Measurements from ENCODE around the gene FXYD7. TPM values are rescaled to one million over a fixed set of nuclear protein-coding genes. Genes with fewer than 3 reads are reported as not detected.

Gene FXYD7
- total RNA-seq, 1 experiment from 2014 or later, result 0.71 TPM

GRCh38 chr19:35107545-35107944 is 35.5 kb upstream of the FXYD7 start:
- Histone ChIP-seq H3K27me3 (ENCODE audit: insufficient read depth, low read length) (no peaks in the 10 kb centered on the region), H4K20me1 (ENCODE audit: insufficient read depth) (no peaks in the 10 kb centered on the region), H3K79me2 (ENCODE audit: insufficient read depth, low read length) (no peaks in the 10 kb centered on the region), H3K9ac (ENCODE audit: low read length) (0 out of 2 replicates have a peak overlapping the region, but pooled peaks have one; percentile 6), H3K4me2 (ENCODE audit: low read length) (peak overlapping the region; percentile 51), H3K4me3 (replicated peaks in 1 of 2; ENCODE audit: low read depth in 1 of 2, low read length in 2 of 2) (peak overlapping the region in 1 of 2 experiments; percentile 5; a peak in 1 of 4 replicates), H3K36me3 (ENCODE audit: control insufficient read depth in 1 of 2, insufficient read depth in 2 of 2, low read length in 2 of 2) (no peaks in the 10 kb centered on the region), H2AFZ (ENCODE audit: low read depth, low read length, poor library complexity, severe bottlenecking) (no peak overlapping the region), H3K27ac (ENCODE audit: low read depth, low read length) (0 out of 2 replicates have a peak overlapping the region, but pooled peaks have one; percentile 15), H3K9me2 (ENCODE audit: insufficient read depth) (no peaks in the 10 kb centered on the region), H3K4me1 (ENCODE audit: control insufficient read depth in 1 of 2, insufficient read depth in 2 of 2, low read length in 2 of 2) (peaks cover 14 to 38% of the 10 kb centered on the region in 2 experiments), H3K9me3 (ENCODE audit: control insufficient read depth in 1 of 2, insufficient read depth in 1 of 2, low read depth in 1 of 2, low read length in 2 of 2) (peaks cover 0 to 11% of the 10 kb centered on the region in 2 experiments; a peak in 1 of 4 replicates)
- POLR2A ChIA-PET, result interaction anchor here (1.0 to 1.2 kb wide), 2 partner anchors 17 to 35 kb away, joined by 3 read pairs; partner anchors contain the start of gene FXYD7
- RAD21 ChIA-PET (ENCODE audit: low non-redundant PET in 1 of 2, low total read pairs in 2 of 2, uncharacterized antibody in 2 of 2, unreplicated experiment in 2 of 2), result no interaction called here
- no TSS peak for BruUV-seq (replicated peaks)
- TF ChIP-seq MAX (IDR thresholded peaks at IDR 0.05) (peak; percentile 32; the same call in 1 of the 2 replicates), TCF7L2 (IDR thresholded peaks at IDR 0.05; ENCODE audit: borderline replicate concordance, extremely low read depth, insufficient read depth, insufficient read length) (no peak), CBX3 (IDR thresholded peaks at IDR 0.05; ENCODE audit: low read depth) (peak; percentile 65; the same call in 1 of the 2 replicates), EZH2 (IDR thresholded peaks at IDR 0.05) (no peak), SP1 (IDR thresholded peaks at IDR 0.05; ENCODE audit: low read depth) (peak; percentile 63), EGR1 (IDR thresholded peaks at IDR 0.05; ENCODE audit: low read depth) (peak; percentile 60; the same call in 1 of the 2 replicates), ATF3 (IDR thresholded peaks at IDR 0.05) (no peak)
- ATAC-seq (peak; percentile 65), DNase-seq (ENCODE audit: low read depth, low spot score) (peak; percentile 78)
- CTCF ChIA-PET, result interaction anchor here (1.4 kb wide), 1 partner anchor 40 kb away, joined by 4 read pairs; no protein-coding TSS in a partner anchor
- intact Hi-C loops (cut with micrococcal nuclease), result no loop called here

- Histone ChIP-seq H3K36me3 (ENCODE audit: control insufficient read depth in 1 of 2, insufficient read depth in 2 of 2, low read length in 2 of 2) (no peaks in the 10 kb centered on the region), H3K4me2 (ENCODE audit: low read length) (peak overlapping the region; percentile 89), H3K4me3 (replicated peaks in 1 of 2; ENCODE audit: low read depth in 1 of 2, low read length in 2 of 2) (no peak overlapping the region), H3K4me1 (ENCODE audit: control insufficient read depth in 1 of 2, insufficient read depth in 2 of 2, low read length in 2 of 2) (peaks cover 14 to 38% of the 10 kb centered on the region in 2 experiments), H3K27ac (ENCODE audit: low read depth, low read length) (peak overlapping the region; percentile 24; the same call in 1 of the 2 replicates), H2AFZ (ENCODE audit: low read depth, low read length, poor library complexity, severe bottlenecking) (no peak overlapping the region), H3K79me2 (ENCODE audit: insufficient read depth, low read length) (no peaks in the 10 kb centered on the region), H3K9me2 (ENCODE audit: insufficient read depth) (no peaks in the 10 kb centered on the region), H3K27me3 (ENCODE audit: insufficient read depth, low read length) (no peaks in the 10 kb centered on the region), H4K20me1 (ENCODE audit: insufficient read depth) (no peaks in the 10 kb centered on the region), H3K9ac (ENCODE audit: low read length) (no peak overlapping the region), H3K9me3 (ENCODE audit: control insufficient read depth in 1 of 2, insufficient read depth in 1 of 2, low read depth in 1 of 2, low read length in 2 of 2) (peaks cover 0 to 11% of the 10 kb centered on the region in 2 experiments; a peak in 1 of 4 replicates)
- no TSS peak for BruUV-seq (replicated peaks)
- ChIA-PET POLR2A (no interaction called here), CTCF (interaction anchor here (1.1 kb wide), 1 partner anchor 32 kb away, joined by 4 read pairs; no protein-coding TSS in a partner anchor), RAD21 (ENCODE audit: low non-redundant PET in 1 of 2, low total read pairs in 2 of 2, uncharacterized antibody in 2 of 2, unreplicated experiment in 2 of 2) (no interaction called here)
- no peak for DNase-seq (ENCODE audit: low read depth, low spot score)
- intact Hi-C loops (cut with micrococcal nuclease), result no loop called here
- ATAC-seq, result no peak
- TF ChIP-seq RAD21 (IDR thresholded peaks at IDR 0.05; ENCODE audit: low read depth) (no peak), MAX (IDR thresholded peaks at IDR 0.05) (no peak), JUND (IDR thresholded peaks at IDR 0.05) (no peak), SRF (IDR thresholded peaks at IDR 0.05; ENCODE audit: low read depth) (no peak), ELF1 (IDR thresholded peaks at IDR 0.05; ENCODE audit: borderline replicate concordance, low read depth) (no peak), CTCF (IDR thresholded peaks at IDR 0.05 in 2 of 3, conservative IDR thresholded peaks at IDR 0.05 in 1 of 3; ENCODE audit: borderline replicate concordance in 1 of 3, insufficient read depth in 1 of 3, low read depth in 2 of 3, low read length in 2 of 3) (no peak), REST (IDR thresholded peaks at IDR 0.05; ENCODE audit: low read depth) (no peak), SIN3A (IDR thresholded peaks at IDR 0.05; ENCODE audit: low read depth) (no peak)
Measured at GRCh38 chr19:35108730-35109129, 34.3 kb upstream of the FXYD7 start.

All from HCT116 (cell line).